Smooth muscle cell (in vitro differentiated cells): ENCODE results near the gene TMC3. TPM values are rescaled to one million over a fixed set of nuclear protein-coding genes. Genes with fewer than 3 reads are reported as not detected.

ENCODE experiments used
- DNase-seq: peaks from one replicate; lab custom pipeline; 2025; ENCODE audit not compliant: unreplicated experiment; lab: John Stamatoyannopoulos, UW
- H2AFZ ChIP-seq: fragments of 200-600 bp; sonication (generic); 2 replicates; pipeline ENCODE4 v1.6.0; 2016; ENCODE audit warnings: antibody characterized with exemption, low read depth, mild to moderate bottlenecking
- H3F3A ChIP-seq: fragments of 200-600 bp; sonication (generic); 2 replicates; pipeline ENCODE4 v1.6.0; 2017; ENCODE audit warnings: antibody characterized with exemption, low read depth
- H3K27ac ChIP-seq: fragments of 200-600 bp; sonication (generic); 2 replicates; pipeline ENCODE4 v1.5.1; 2016; ENCODE audit warnings: low read depth, mild to moderate bottlenecking
- H3K27me3 ChIP-seq: fragments of 200-600 bp; sonication (generic); 2 replicates; pipeline ENCODE4 v1.6.1; 2016; ENCODE audit warnings: low read depth, mild to moderate bottlenecking
- H3K36me3 ChIP-seq: fragments of 200-600 bp; sonication (generic); 2 replicates; pipeline ENCODE4 v1.5.1; 2016; ENCODE audit warnings: low read depth
- H3K4me1 ChIP-seq: fragments of 200-600 bp; sonication (generic); 2 replicates; pipeline ENCODE4 v1.5.1; 2016; ENCODE audit warnings: low read depth
- H3K4me2 ChIP-seq: fragments of 200-600 bp; sonication (generic); 2 replicates; pipeline ENCODE4 v1.6.0; 2016; ENCODE audit warnings: mild to moderate bottlenecking
- H3K4me3 ChIP-seq: fragments of 200-600 bp; sonication (generic); 2 replicates; pipeline ENCODE4 v1.5.1; 2016; ENCODE audit warnings: mild to moderate bottlenecking
- H3K79me2 ChIP-seq: fragments of 200-600 bp; sonication (generic); 2 replicates; pipeline ENCODE4 v1.6.0; 2016; ENCODE audit warnings: low read depth, mild to moderate bottlenecking
- H3K9ac ChIP-seq: fragments of 200-600 bp; sonication (generic); 2 replicates; pipeline ENCODE4 v1.6.0; 2016; ENCODE audit warnings: low read depth
- H3K9me3 ChIP-seq: fragments of 200-600 bp; sonication (generic); replicated peaks from 2 replicates; pipeline ENCODE4 v1.5.1; 2016; ENCODE audit warnings: low read depth
- H4K20me1 ChIP-seq: fragments of 200-600 bp; sonication (generic); 2 replicates; pipeline ENCODE4 v1.6.0; 2016; ENCODE audit warnings: low read depth
- CTCF ChIP-seq: fragments of 200-600 bp; sonication (generic); IDR thresholded peaks from 2 replicates; pipeline ENCODE4 v1.5.1; 2017; ENCODE audit warnings: borderline replicate concordance, mild to moderate bottlenecking, antibody characterized with exemption; ENCODE audit not compliant: insufficient read depth, poor library complexity, severe bottlenecking
- WGBS: methylation state at CpG from one replicate; pipeline ENCODE4 v1.1.7; 2016; ENCODE audit warnings: low lambda C conversion rate; 5-methylcytosine and 5-hydroxymethylcytosine counted together
- polyA plus RNA-seq: library from polyadenylated mRNA; unstranded; fragments of >200 nt; fragmentation: Nextera tagmentation; extraction: Ambion mirVana; gene quantifications from 2 replicates; pipeline ENCODE4 v1.2.1, GENCODE V29; 2016
- total RNA-seq: library from RNA; depleted of rRNA; stranded (reverse); fragments of >200 nt; gene quantifications from 2 replicates; pipeline ENCODE4 v1.2.3, GENCODE V29; 2014

Gene TMC3
- total and polyA plus RNA-seq, 2 experiments from 2014 or later, result not detected

GRCh38 chr15:81301385-81301784 is 72.6 kb downstream of the TMC3 start:
- no peaks in the 10 kb centered on the region for H3K79me2 ChIP-seq

GRCh38 chr15:81299630-81300273 is 74.3 kb downstream of the TMC3 start:
- Histone ChIP-seq H2AFZ (no peak overlapping the region), H3K4me1 (peaks cover 13% of the 10 kb centered on the region), H3F3A (no peaks in the 10 kb centered on the region), H3K4me3 (no peak overlapping the region), H3K36me3 (no peaks in the 10 kb centered on the region), H3K4me2 (no peak overlapping the region), H4K20me1 (no peaks in the 10 kb centered on the region), H3K9me3 (no peaks in the 10 kb centered on the region), H3K9ac (no peak overlapping the region), H3K79me2 (no peaks in the 10 kb centered on the region), H3K27me3 (no peaks in the 10 kb centered on the region), H3K27ac (no peak overlapping the region)
- WGBS, result 91% methylated on average over 14 of the region's 14 CpGs
- DNase-seq, result no peak
- no peak for TF ChIP-seq CTCF

More at GRCh38 chr15:81301385-81301784, 72.6 kb downstream of the TMC3 start:
- WGBS, result 87% methylated on average over 4 of the region's 4 CpGs
- Histone ChIP-seq H3K36me3 (no peaks in the 10 kb centered on the region), H3K4me2 (no peak overlapping the region), H4K20me1 (no peaks in the 10 kb centered on the region), H3K27me3 (no peaks in the 10 kb centered on the region), H3K4me3 (no peak overlapping the region), H3F3A (no peaks in the 10 kb centered on the region), H3K9me3 (no peaks in the 10 kb centered on the region), H2AFZ (no peak overlapping the region), H3K4me1 (peaks cover 13% of the 10 kb centered on the region), H3K27ac (no peak overlapping the region), H3K9ac (no peak overlapping the region)
- no peak for TF ChIP-seq CTCF
- no peak for DNase-seq

GRCh38 chr15:81299156-81299555 is 74.9 kb downstream of the TMC3 start:
- Histone ChIP-seq H3K4me1 (peaks cover 7% of the 10 kb centered on the region), H3F3A (no peaks in the 10 kb centered on the region), H2AFZ (no peak overlapping the region), H3K9ac (no peak overlapping the region), H3K4me2 (no peak overlapping the region), H3K27ac (no peak overlapping the region), H3K36me3 (no peaks in the 10 kb centered on the region), H3K9me3 (no peaks in the 10 kb centered on the region), H4K20me1 (no peaks in the 10 kb centered on the region), H3K4me3 (no peak overlapping the region), H3K27me3 (no peaks in the 10 kb centered on the region), H3K79me2 (no peaks in the 10 kb centered on the region)
- 95% methylated on average over 3 of the region's 3 CpGs for WGBS
- TF ChIP-seq CTCF, result no peak
- DNase-seq, result no peak

GRCh38 chr15:81298611-81299010 is 75.4 kb downstream of the TMC3 start:
- peaks cover 2% of the 10 kb centered on the region for H3K4me1 ChIP-seq
- no peak overlapping the region for H3K27ac ChIP-seq
- no peaks in the 10 kb centered on the region for H3F3A ChIP-seq
- no peak overlapping the region for H2AFZ ChIP-seq
- H3K36me3 ChIP-seq, result no peaks in the 10 kb centered on the region
- no peaks in the 10 kb centered on the region for H3K27me3 ChIP-seq
- no peak for DNase-seq
- H3K79me2 ChIP-seq, result no peaks in the 10 kb centered on the region
- no peak overlapping the region for H3K4me2 ChIP-seq
- WGBS, result 93% methylated on average over 6 of the region's 6 CpGs
- TF ChIP-seq CTCF, result no peak
- no peak overlapping the region for H3K4me3 ChIP-seq
- H3K9ac ChIP-seq, result no peak overlapping the region
- H3K9me3 ChIP-seq, result no peaks in the 10 kb centered on the region
- no peaks in the 10 kb centered on the region for H4K20me1 ChIP-seq
